ENCODE results near the gene CCDC7.
"Not testable (repeated sequence)": the region's sequence is repeated elsewhere in the genome, so short reads cannot be mapped to it uniquely, and the experiment has no call there.

The CCDC7 gene

DNA sequence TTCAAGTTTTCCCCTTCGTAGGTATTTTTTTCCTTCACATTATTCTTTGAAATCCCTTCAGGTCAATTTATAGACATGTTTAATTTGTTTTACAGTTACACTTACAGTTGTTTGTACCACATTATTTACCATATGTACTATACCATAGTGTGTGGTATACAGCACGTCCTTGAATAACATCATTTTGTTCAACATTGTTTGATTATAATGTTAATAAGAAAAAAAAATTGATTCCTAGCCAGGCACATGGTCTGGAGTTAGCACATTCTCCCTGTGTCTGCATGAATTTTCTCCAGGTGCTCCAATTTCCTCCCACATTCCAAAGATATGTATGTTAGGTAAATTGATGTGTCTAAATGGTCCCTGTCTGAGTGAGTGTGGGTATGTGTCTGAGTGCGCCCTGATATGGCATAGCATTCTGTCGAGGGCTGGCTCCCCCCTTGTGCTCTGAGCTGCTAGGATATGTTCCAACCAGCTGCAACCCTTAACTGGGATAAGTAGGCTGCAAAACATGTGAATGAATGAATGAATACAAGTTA, 247.6 kb downstream of the CCDC7 start:
- TF ChIP-seq ZFP3 (CRISPR knock-in tag; IDR thresholded peaks at IDR 0.05) = no peak
- TF ChIP-seq, protein P1, sequence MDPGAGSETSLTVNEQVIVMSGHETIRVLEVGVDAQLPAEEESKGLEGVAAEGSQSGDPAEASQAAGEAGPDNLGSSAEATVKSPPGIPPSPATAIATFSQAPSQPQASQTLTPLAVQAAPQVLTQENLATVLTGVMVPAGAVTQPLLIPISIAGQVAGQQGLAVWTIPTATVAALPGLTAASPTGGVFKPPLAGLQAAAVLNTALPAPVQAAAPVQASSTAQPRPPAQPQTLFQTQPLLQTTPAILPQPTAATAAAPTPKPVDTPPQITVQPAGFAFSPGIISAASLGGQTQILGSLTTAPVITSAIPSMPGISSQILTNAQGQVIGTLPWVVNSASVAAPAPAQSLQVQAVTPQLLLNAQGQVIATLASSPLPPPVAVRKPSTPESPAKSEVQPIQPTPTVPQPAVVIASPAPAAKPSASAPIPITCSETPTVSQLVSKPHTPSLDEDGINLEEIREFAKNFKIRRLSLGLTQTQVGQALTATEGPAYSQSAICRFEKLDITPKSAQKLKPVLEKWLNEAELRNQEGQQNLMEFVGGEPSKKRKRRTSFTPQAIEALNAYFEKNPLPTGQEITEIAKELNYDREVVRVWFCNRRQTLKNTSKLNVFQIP (CRISPR knock-in tag; IDR thresholded peaks at IDR 0.05; ENCODE audit: borderline replicate concordance, low read depth) = no peak
- no peak for TF ChIP-seq ZC3H10 (CRISPR knock-in tag; IDR thresholded peaks at IDR 0.05)
- TF ChIP-seq, protein P2, sequence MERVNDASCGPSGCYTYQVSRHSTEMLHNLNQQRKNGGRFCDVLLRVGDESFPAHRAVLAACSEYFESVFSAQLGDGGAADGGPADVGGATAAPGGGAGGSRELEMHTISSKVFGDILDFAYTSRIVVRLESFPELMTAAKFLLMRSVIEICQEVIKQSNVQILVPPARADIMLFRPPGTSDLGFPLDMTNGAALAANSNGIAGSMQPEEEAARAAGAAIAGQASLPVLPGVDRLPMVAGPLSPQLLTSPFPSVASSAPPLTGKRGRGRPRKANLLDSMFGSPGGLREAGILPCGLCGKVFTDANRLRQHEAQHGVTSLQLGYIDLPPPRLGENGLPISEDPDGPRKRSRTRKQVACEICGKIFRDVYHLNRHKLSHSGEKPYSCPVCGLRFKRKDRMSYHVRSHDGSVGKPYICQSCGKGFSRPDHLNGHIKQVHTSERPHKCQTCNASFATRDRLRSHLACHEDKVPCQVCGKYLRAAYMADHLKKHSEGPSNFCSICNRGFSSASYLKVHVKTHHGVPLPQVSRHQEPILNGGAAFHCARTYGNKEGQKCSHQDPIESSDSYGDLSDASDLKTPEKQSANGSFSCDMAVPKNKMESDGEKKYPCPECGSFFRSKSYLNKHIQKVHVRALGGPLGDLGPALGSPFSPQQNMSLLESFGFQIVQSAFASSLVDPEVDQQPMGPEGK (CRISPR knock-in tag; IDR thresholded peaks at IDR 0.05; ENCODE audit: borderline replicate concordance) = no peak
- TF ChIP-seq TCF4 (CRISPR knock-in tag; IDR thresholded peaks at IDR 0.05; ENCODE audit: borderline replicate concordance) = no peak
- ATAC-seq = no peak

DNA sequence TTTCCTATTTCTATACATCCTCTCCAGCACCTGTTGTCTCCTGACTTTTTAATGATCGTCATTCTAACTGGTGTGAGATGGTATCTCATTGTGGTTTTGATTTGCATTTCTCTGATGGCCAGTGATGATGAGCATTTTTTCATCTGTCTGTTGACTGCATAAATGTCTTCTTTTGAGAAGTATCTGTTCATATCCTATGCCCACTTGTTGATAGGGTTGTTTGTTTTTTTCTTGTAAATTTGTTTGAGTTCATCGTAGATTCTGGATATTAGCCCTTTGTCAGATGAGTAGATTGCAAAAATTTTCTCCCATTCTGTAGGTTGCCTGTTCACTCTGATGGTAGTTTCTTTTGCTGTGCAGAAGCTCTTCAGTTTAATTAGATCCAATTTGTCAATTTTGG, 253.7 kb downstream of the CCDC7 start:
- ATAC-seq = not testable (repeated sequence)

DNA sequence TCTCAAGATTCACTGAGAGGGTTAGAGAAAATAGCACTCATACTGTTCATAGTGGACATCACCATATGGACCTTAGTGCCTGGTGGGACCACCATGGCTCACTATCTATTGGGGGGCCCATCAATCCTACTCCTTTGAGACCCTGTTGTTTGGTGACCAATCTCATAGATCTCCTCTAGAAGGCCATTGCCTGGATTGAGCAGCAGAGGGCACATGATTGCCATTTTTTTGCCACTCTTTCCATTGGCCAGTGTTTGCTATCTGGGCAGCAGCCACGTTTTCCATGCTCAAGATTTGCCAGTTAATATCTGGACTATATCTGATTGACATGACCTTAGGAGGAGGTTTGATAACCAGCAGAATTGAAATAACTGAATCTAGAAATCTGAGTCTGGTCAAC, 267.6 kb downstream of the CCDC7 start:
- ATAC-seq = no peak
- no peak for TF ChIP-seq CSDC2 (CRISPR knock-in tag; IDR thresholded peaks at IDR 0.05)
- TF ChIP-seq ESRRG (CRISPR knock-in tag; IDR thresholded peaks at IDR 0.05) = no peak
- no peak for TF ChIP-seq ISL1 (CRISPR knock-in tag; IDR thresholded peaks at IDR 0.05)
- TF ChIP-seq, protein P3, sequence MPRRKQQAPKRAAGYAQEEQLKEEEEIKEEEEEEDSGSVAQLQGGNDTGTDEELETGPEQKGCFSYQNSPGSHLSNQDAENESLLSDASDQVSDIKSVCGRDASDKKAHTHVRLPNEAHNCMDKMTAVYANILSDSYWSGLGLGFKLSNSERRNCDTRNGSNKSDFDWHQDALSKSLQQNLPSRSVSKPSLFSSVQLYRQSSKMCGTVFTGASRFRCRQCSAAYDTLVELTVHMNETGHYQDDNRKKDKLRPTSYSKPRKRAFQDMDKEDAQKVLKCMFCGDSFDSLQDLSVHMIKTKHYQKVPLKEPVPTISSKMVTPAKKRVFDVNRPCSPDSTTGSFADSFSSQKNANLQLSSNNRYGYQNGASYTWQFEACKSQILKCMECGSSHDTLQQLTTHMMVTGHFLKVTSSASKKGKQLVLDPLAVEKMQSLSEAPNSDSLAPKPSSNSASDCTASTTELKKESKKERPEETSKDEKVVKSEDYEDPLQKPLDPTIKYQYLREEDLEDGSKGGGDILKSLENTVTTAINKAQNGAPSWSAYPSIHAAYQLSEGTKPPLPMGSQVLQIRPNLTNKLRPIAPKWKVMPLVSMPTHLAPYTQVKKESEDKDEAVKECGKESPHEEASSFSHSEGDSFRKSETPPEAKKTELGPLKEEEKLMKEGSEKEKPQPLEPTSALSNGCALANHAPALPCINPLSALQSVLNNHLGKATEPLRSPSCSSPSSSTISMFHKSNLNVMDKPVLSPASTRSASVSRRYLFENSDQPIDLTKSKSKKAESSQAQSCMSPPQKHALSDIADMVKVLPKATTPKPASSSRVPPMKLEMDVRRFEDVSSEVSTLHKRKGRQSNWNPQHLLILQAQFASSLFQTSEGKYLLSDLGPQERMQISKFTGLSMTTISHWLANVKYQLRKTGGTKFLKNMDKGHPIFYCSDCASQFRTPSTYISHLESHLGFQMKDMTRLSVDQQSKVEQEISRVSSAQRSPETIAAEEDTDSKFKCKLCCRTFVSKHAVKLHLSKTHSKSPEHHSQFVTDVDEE (CRISPR knock-in tag; IDR thresholded peaks at IDR 0.05) = no peak
- TF ChIP-seq BACH2 (CRISPR knock-in tag; IDR thresholded peaks at IDR 0.05; ENCODE audit: borderline replicate concordance) = no peak

DNA sequence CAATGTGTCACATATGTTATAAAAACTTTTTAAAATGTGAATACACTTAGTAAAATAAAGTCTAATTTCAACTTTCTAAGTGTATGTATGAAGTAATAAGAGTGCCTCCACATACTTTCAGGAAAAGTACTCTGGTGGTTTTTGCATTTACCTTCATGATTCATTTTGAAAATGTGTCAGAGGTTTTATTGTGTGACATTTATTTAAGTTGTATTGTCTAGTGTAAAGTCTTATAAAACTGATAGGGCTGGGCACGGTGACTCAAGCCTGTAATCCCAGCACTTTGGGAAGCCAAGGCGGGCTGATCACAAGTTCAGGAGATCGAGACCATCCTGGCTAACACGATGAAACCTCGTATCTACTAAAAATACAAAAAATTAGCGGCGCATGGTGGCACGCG, 285.6 kb downstream of the CCDC7 start:
- ATAC-seq = no peak
- no peak for TF ChIP-seq CSDC2 (CRISPR knock-in tag; IDR thresholded peaks at IDR 0.05)
- TF ChIP-seq ZNF8 (CRISPR knock-in tag; IDR thresholded peaks at IDR 0.05) = no peak
- no peak for TF ChIP-seq ZFP3 (CRISPR knock-in tag; IDR thresholded peaks at IDR 0.05)
- TF ChIP-seq SNAI2 (CRISPR knock-in tag; IDR thresholded peaks at IDR 0.05) = no peak
- no peak for TF ChIP-seq TOX (CRISPR knock-in tag; IDR thresholded peaks at IDR 0.05; ENCODE audit: borderline replicate concordance)
- no peak for TF ChIP-seq ZNF565 (CRISPR knock-in tag; conservative IDR thresholded peaks at IDR 0.05; ENCODE audit: low read depth)

DNA sequence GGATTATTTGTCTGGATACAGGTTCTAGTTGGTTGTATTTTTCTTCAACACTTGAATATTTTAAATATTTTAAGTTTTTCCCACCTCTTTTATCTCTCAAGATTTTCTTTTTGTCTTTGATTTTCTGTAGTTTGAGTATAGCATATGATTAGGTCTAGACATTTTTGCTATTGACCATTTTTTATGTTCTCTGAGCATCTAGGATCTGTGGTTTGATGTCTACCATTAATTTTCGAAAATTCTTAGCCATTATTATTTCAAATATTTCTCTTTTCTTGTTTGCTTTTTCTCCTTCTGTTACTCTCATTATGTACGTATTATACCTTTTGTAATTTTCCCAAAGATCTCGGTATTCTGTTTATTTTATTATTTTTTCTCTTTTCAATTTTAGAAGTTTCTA, 293.0 kb downstream of the CCDC7 start:
- no peak for ATAC-seq
- TF ChIP-seq, protein P2 (CRISPR knock-in tag; IDR thresholded peaks at IDR 0.05; ENCODE audit: borderline replicate concordance) = no peak
- no peak for TF ChIP-seq ZNF70 (CRISPR knock-in tag; IDR thresholded peaks at IDR 0.05)

DNA sequence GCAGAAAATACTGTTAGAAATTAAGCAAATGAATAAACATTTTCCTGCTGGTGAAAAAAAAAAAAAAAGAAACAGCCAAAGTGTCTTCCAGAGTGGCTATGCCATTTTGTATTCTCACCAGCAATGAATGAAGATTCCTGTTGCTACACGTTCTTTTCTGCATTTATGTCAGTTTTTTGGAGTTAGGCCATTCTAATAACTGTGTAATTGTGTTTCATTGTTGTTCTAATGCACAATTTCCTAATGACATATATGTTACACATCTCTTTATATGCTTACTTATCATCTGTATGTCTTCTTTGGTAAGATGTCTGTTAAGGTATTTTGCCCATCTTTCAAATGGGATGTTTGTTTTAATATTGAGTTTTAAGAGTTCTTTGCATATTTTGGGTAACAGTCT, 298.4 kb downstream of the CCDC7 start:
- ATAC-seq = no peak
- no peak for TF ChIP-seq CSDC2 (CRISPR knock-in tag; IDR thresholded peaks at IDR 0.05)
- TF ChIP-seq ZNF565 (CRISPR knock-in tag; conservative IDR thresholded peaks at IDR 0.05; ENCODE audit: low read depth) = no peak
- no peak for TF ChIP-seq RARB (CRISPR knock-in tag; IDR thresholded peaks at IDR 0.05)
- TF ChIP-seq PPARA (CRISPR knock-in tag; IDR thresholded peaks at IDR 0.05; ENCODE audit: borderline replicate concordance) = no peak
- TF ChIP-seq, protein P2 (CRISPR knock-in tag; IDR thresholded peaks at IDR 0.05; ENCODE audit: borderline replicate concordance) = no peak
- TF ChIP-seq ZNF70 (CRISPR knock-in tag; IDR thresholded peaks at IDR 0.05) = no peak
- TF ChIP-seq, protein P1 (CRISPR knock-in tag; IDR thresholded peaks at IDR 0.05; ENCODE audit: borderline replicate concordance, low read depth) = no peak
- TF ChIP-seq ISL1 (CRISPR knock-in tag; IDR thresholded peaks at IDR 0.05) = no peak
- TF ChIP-seq, protein P3 (CRISPR knock-in tag; IDR thresholded peaks at IDR 0.05) = no peak
